ENCODE results near the gene OVOL1. TPM values are rescaled to one million over a fixed set of nuclear protein-coding genes. Genes with fewer than 3 reads are reported as not detected.
A peak's percentile ranks its signal among the peaks of the same experiment; 100 is the strongest.

OVOL1 gene
- polyA plus RNA-seq, 3 donors, result 0.08 TPM; not detected in 2

- no peak overlapping the region for H3K4me3 ChIP-seq (replicated peaks in 1 of 3; ENCODE audit: low read depth in 2 of 3, low read length in 3 of 3)
- no peaks in the 10 kb centered on the region for H3K36me3 ChIP-seq (replicated peaks in 1 of 2; ENCODE audit: control insufficient read depth in 1 of 2, insufficient read depth in 2 of 2, low read length in 2 of 2)
- Mint-ChIP-seq H3K27me3 (ENCODE audit: low read depth in 3 of 3) (peaks cover 32 to 54% (median 32%) of the 10 kb centered on the region in 3 donors), H3K27ac (peak overlapping the region in 1 of 7 donors; percentile 31), H3K36me3 (no peaks in the 10 kb centered on the region), H3K4me1 (peaks cover 11% of the 10 kb centered on the region), H3K9me3 (peaks cover 0 to 5% (median 1%) of the 10 kb centered on the region in 7 donors), H3K4me3 (peak overlapping the region; percentile 51 to 83)
- no peaks in the 10 kb centered on the region for H4K20me1 ChIP-seq (ENCODE audit: insufficient read depth, low read length)
- no peaks in the 10 kb centered on the region for H3K9me3 ChIP-seq (replicated peaks in 1 of 2; ENCODE audit: control insufficient read depth in 1 of 2, insufficient read depth in 1 of 2, low read length in 2 of 2)
- H3K9ac ChIP-seq (ENCODE audit: insufficient read depth, low read length, poor library complexity, severe bottlenecking), result no peak overlapping the region
- intact Hi-C loops (cut with micrococcal nuclease), result no loop called here
- WGBS (ENCODE audit: insufficient coverage), result 13% methylated on average over 6 of the region's 9 CpGs
- H3K4me2 ChIP-seq (replicated peaks; ENCODE audit: extremely low read depth, low read length, poor library complexity, severe bottlenecking), result no peak overlapping the region
- H3K4me1 ChIP-seq (ENCODE audit: control insufficient read depth in 1 of 2, insufficient read depth in 2 of 2, low read length in 2 of 2), result peaks cover 5 to 9% of the 10 kb centered on the region in 2 donors
- peaks cover 0 to 30% of the 10 kb centered on the region in 2 donors for H3K27me3 ChIP-seq (ENCODE audit: control insufficient read depth in 2 of 2, insufficient read depth in 2 of 2, low read length in 2 of 2)
- H2AFZ ChIP-seq (ENCODE audit: insufficient read depth, low read depth, low read length, poor library complexity, severe bottlenecking), result peak overlapping the region; percentile 56
- no peak for DNase-seq
- no peaks in the 10 kb centered on the region for H3K79me2 ChIP-seq (ENCODE audit: insufficient read depth, low read length)
- H3K27ac ChIP-seq (ENCODE audit: low read depth in 1 of 2, low read length in 2 of 2), result no peak overlapping the region
- no peak for TF ChIP-seq CTCF (IDR thresholded peaks at IDR 0.05)
These were observed 16.0 kb downstream of the OVOL1 start for GRCh38 chr11:65802841-65803240.

GRCh38 chr11:65803797-65804492, 17.1 kb downstream of the OVOL1 start:
- Histone ChIP-seq H3K27ac (ENCODE audit: low read depth in 1 of 2, low read length in 2 of 2) (no peak overlapping the region), H3K4me1 (ENCODE audit: control insufficient read depth in 1 of 2, insufficient read depth in 2 of 2, low read length in 2 of 2) (peaks cover 5 to 9% of the 10 kb centered on the region in 2 donors), H4K20me1 (ENCODE audit: insufficient read depth, low read length) (no peaks in the 10 kb centered on the region), H3K9ac (ENCODE audit: insufficient read depth, low read length, poor library complexity, severe bottlenecking) (no peak overlapping the region), H3K4me3 (replicated peaks in 1 of 3; ENCODE audit: low read depth in 2 of 3, low read length in 3 of 3) (no peak overlapping the region), H3K9me3 (replicated peaks in 1 of 2; ENCODE audit: control insufficient read depth in 1 of 2, insufficient read depth in 1 of 2, low read length in 2 of 2) (no peaks in the 10 kb centered on the region), H3K79me2 (ENCODE audit: insufficient read depth, low read length) (no peaks in the 10 kb centered on the region), H2AFZ (ENCODE audit: insufficient read depth, low read depth, low read length, poor library complexity, severe bottlenecking) (no peak overlapping the region), H3K27me3 (ENCODE audit: control insufficient read depth in 2 of 2, insufficient read depth in 2 of 2, low read length in 2 of 2) (peaks cover 0 to 29% of the 10 kb centered on the region in 2 donors), H3K4me2 (replicated peaks; ENCODE audit: extremely low read depth, low read length, poor library complexity, severe bottlenecking) (no peak overlapping the region), H3K36me3 (replicated peaks in 1 of 2; ENCODE audit: control insufficient read depth in 1 of 2, insufficient read depth in 2 of 2, low read length in 2 of 2) (no peaks in the 10 kb centered on the region)
- Mint-ChIP-seq H3K36me3 (no peaks in the 10 kb centered on the region), H3K4me1 (peaks cover 11% of the 10 kb centered on the region), H3K4me3 (peak overlapping the region in 1 of 2 donors; percentile 64), H3K27me3 (ENCODE audit: low read depth in 3 of 3) (peaks cover 37 to 62% (median 39%) of the 10 kb centered on the region in 3 donors), H3K9me3 (peaks cover 0 to 5% (median 1%) of the 10 kb centered on the region in 7 donors), H3K27ac (peak overlapping the region in 1 of 7 donors; percentile 57)
- 69% methylated on average over 7 of the region's 21 CpGs for WGBS (ENCODE audit: insufficient coverage)
- no peak for DNase-seq
- TF ChIP-seq CTCF (IDR thresholded peaks at IDR 0.05), result no peak
- intact Hi-C loops (cut with micrococcal nuclease), result no loop called here
